Measurements from ENCODE around the gene CCNK.

Gene CCNK

DNA sequence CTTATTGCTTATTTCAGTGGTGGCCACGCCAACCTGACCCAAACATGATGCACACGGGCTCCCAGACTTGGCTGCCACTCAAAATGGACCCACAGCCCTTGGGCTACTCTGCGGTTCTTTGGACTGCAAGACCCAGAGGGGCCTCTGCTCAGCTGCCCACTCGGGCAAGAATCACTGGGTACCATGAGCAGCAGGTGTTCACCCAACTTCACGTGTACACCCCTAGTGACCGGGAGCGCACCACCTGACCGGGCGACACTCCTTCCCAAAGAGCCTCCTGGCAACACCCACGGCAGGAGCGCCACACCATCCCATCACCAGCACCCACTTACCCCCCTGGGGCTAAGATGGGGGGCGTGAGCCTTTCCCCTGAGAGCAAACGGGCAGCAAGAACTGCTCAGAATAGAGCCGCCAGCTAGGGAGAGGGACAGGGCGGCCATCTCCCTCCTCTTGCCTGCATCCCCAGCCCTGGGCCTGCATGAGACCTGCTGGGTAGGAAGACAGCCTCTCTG is 32.0 kb downstream of the CCNK start:
- Histone ChIP-seq H3K27ac (ENCODE audit: poor library complexity, severe bottlenecking) (no peak overlapping the region), H3K36me3 (ENCODE audit: low read depth) (peaks cover 55% of the 10 kb centered on the region), H3K4me1 (ENCODE audit: insufficient read depth, poor library complexity, severe bottlenecking) (no peaks in the 10 kb centered on the region), H3K4me3 (ENCODE audit: severe bottlenecking) (no peak overlapping the region), H3K27me3 (ENCODE audit: insufficient read depth, poor library complexity, severe bottlenecking) (no peaks in the 10 kb centered on the region), H3K9me3 (ENCODE audit: severe bottlenecking) (no peaks in the 10 kb centered on the region)
- no peak for ATAC-seq (ENCODE audit: low read depth)
- TF ChIP-seq CTCF (IDR thresholded peaks at IDR 0.05; ENCODE audit: poor library complexity, severe bottlenecking) = no peak
- DNase-seq (ENCODE audit: low spot score) = no peak

GRCh38 chr14:99513946-99514551 is 32.8 kb downstream of the CCNK start:
- no peak overlapping the region for H3K27ac ChIP-seq (ENCODE audit: poor library complexity, severe bottlenecking)
- H3K9me3 ChIP-seq (ENCODE audit: severe bottlenecking) = no peaks in the 10 kb centered on the region
- H3K36me3 ChIP-seq (ENCODE audit: low read depth) = peaks cover 47% of the 10 kb centered on the region
- no peak for TF ChIP-seq CTCF (IDR thresholded peaks at IDR 0.05; ENCODE audit: poor library complexity, severe bottlenecking)
- no peak overlapping the region for H3K4me3 ChIP-seq (ENCODE audit: severe bottlenecking)
- no peaks in the 10 kb centered on the region for H3K27me3 ChIP-seq (ENCODE audit: insufficient read depth, poor library complexity, severe bottlenecking)
- ATAC-seq (ENCODE audit: low read depth) (no peak), DNase-seq (ENCODE audit: low spot score) (no peak)
- H3K4me1 ChIP-seq (ENCODE audit: insufficient read depth, poor library complexity, severe bottlenecking) = no peaks in the 10 kb centered on the region

DNA sequence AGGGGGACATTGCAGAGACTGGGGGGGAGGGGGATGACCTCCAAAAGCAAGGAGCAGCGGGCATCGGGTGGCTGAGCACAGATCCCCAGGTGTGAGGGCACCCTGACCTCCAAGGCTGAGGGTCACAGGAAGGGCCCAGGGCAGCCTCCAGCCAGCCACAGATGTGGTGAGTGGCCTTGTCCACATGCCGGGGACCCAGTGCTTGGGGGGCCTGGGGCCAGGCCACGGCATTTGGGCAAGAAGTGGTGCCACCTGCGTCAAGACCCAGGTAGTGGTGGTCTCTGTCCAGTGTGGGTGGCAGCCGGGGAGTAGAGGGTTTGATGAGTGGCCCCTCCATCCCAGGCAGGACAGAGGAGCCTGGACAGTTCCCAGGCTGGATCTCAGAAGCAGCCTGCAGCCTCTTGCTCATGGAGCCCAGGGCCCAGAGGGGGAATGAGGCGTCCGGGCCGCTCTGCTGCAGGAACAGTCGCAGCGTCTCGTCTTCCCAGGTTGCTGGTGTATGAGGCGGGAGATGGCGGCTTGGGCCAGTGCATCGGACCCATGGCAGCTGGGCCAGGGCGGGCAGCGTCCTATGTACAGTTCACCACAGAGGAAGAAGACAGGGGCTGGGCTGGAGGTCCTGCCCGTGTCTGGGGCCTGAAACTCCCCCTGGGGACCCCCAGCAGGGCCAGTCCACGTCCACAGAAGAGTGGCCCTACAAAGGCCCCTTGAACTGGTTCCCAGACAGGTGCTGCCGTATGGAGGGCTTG is 33.5 kb downstream of the CCNK start:
- TF ChIP-seq CTCF (IDR thresholded peaks at IDR 0.05; ENCODE audit: poor library complexity, severe bottlenecking) = no peak
- no peak for DNase-seq (ENCODE audit: low spot score)
- no peaks in the 10 kb centered on the region for H3K9me3 ChIP-seq (ENCODE audit: severe bottlenecking)
- H3K27me3 ChIP-seq (ENCODE audit: insufficient read depth, poor library complexity, severe bottlenecking) = no peaks in the 10 kb centered on the region
- no peak overlapping the region for H3K4me3 ChIP-seq (ENCODE audit: severe bottlenecking)
- H3K27ac ChIP-seq (ENCODE audit: poor library complexity, severe bottlenecking) = no peak overlapping the region
- no peaks in the 10 kb centered on the region for H3K4me1 ChIP-seq (ENCODE audit: insufficient read depth, poor library complexity, severe bottlenecking)
- H3K36me3 ChIP-seq (ENCODE audit: low read depth) = peaks cover 45% of the 10 kb centered on the region
- ATAC-seq (ENCODE audit: low read depth) = no peak

DNA sequence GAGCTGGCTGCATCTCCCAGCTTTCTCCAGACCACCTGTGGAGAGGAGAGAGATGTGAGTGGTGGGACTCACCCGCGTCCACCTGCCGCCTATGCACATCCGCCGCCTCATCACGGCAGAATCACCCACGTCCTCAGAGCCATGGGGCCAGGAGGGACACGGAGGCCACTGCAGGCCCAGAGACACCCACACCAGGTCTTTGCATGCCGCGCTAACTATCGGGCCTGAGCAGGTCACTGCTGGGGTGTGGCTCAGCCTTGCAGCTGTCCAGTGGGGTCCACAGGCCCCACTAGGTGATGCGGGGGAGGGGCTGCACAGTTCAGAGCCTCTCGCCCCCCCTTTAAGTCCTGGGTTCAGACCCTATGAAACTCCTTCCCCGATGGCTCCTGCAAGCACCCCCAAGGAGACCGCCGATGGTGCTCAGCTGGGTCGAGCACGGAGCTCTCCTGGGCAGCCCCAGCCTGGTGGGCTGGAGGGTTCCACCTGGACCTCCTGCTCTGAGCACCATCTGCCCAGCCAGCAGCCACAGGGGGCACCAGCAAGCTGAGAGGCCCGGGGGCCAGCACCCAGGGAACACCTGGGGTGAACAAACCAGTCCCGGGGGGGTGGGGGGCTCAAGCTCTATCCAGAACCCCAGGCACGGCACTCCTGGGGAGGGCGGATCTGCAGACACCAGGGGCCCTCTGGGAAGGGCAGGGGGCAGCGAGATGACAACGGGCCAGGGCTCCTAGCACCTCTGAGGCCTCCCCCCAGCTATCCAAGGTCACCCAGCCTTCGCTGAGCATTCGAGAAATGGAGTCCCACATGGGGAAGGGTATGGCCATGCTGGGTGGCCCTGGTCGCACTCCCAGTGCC is 34.3 kb downstream of the CCNK start:
- no peaks in the 10 kb centered on the region for H3K27me3 ChIP-seq (ENCODE audit: insufficient read depth, poor library complexity, severe bottlenecking)
- H3K27ac ChIP-seq (ENCODE audit: poor library complexity, severe bottlenecking) = no peak overlapping the region
- DNase-seq (ENCODE audit: low spot score) (no peak), ATAC-seq (ENCODE audit: low read depth) (no peak)
- H3K36me3 ChIP-seq (ENCODE audit: low read depth) = peaks cover 46% of the 10 kb centered on the region
- no peak for TF ChIP-seq CTCF (IDR thresholded peaks at IDR 0.05; ENCODE audit: poor library complexity, severe bottlenecking)
- H3K9me3 ChIP-seq (ENCODE audit: severe bottlenecking) = no peaks in the 10 kb centered on the region
- no peaks in the 10 kb centered on the region for H3K4me1 ChIP-seq (ENCODE audit: insufficient read depth, poor library complexity, severe bottlenecking)
- H3K4me3 ChIP-seq (ENCODE audit: severe bottlenecking) = no peak overlapping the region

All from RWPE2 (cell line).